IMR-90 (cell line): ENCODE results near the gene EZR. TPM values are rescaled to one million over a fixed set of nuclear protein-coding genes. Genes with fewer than 3 reads are reported as not detected.

Experiments
- ATAC-seq: fragments of 200-7000 bp; cut with Tn5 transposase; 2 replicates; pipeline ENCODE4 v1.9.1; 2020; ENCODE audit warnings: low read depth, mild to moderate bottlenecking, moderate library complexity
- BruUV-seq: library from RNA; stranded (reverse); fragments of 400-500 nt; replicated peaks from 2 replicates; lab custom pipeline; 2021; lab: Mats Ljungman, UMichigan
- CTCF ChIA-PET: fragments of 300-600 bp; formaldehyde crosslinking; extraction: SDS; loops from one replicate; lab custom pipeline; 2021; ENCODE audit warnings: antibody characterized with exemption; lab: Yijun Ruan, JAX
- POLR2A ChIA-PET: fragments of 300-600 bp; sonication (Branson Sonifier 250); formaldehyde crosslinking; loops from one replicate; lab custom pipeline; 2022; ENCODE audit warnings: antibody characterized with exemption; ENCODE audit not compliant: unreplicated experiment; lab: Charles Lee
- DNase-seq: peaks from one replicate; pipeline ENCODE4 v3.0.0; 2013
- H2AFZ ChIP-seq: replicated peaks from 2 replicates; pipeline ENCODE3; 2013; ENCODE audit warnings: low read length, mild to moderate bottlenecking; ENCODE audit not compliant: poor library complexity
- H2AK5ac ChIP-seq: 2 replicates; pipeline ENCODE4 v1.6.1; 2013; ENCODE audit warnings: low read depth, low read length, inconsistent platforms
- H2AK9ac ChIP-seq: replicated peaks from 2 replicates; pipeline ENCODE3; 2013; ENCODE audit warnings: mild to moderate bottlenecking, low read depth, low read length, moderate library complexity; ENCODE audit not compliant: poor library complexity
- H2BK120ac ChIP-seq: 2 replicates; pipeline ENCODE4 v1.6.1; 2013; ENCODE audit warnings: low read depth, low read length, inconsistent platforms
- H2BK15ac ChIP-seq: 3 replicates; pipeline ENCODE4 v1.6.1; 2013; ENCODE audit warnings: low read depth, low read length, inconsistent platforms
- H2BK20ac ChIP-seq: 2 replicates; pipeline ENCODE4 v1.6.1; 2013; ENCODE audit warnings: low read depth, mild to moderate bottlenecking, inconsistent platforms, low read length, moderate library complexity
- H2BK5ac ChIP-seq: 2 replicates; pipeline ENCODE4 v1.6.1; 2013; ENCODE audit warnings: mild to moderate bottlenecking, low read depth, low read length, inconsistent platforms; ENCODE audit not compliant: poor library complexity, severe bottlenecking
- H3K14ac ChIP-seq: replicated peaks from 2 replicates; pipeline ENCODE4 v1.6.1; 2013; ENCODE audit warnings: low read depth, low read length, inconsistent platforms
- H3K18ac ChIP-seq: 2 replicates; pipeline ENCODE4 v1.6.1; 2013; ENCODE audit warnings: low read depth, low read length, control low read depth
- H3K23ac ChIP-seq: 2 replicates; pipeline ENCODE4 v1.6.1; 2013; ENCODE audit warnings: low read depth, low read length, inconsistent platforms
- H3K27ac ChIP-seq: 2 replicates; pipeline ENCODE4 v1.5.1; 2013; ENCODE audit warnings: mild to moderate bottlenecking, control low read depth, low read length; ENCODE audit not compliant: insufficient read depth
- H3K27me3 ChIP-seq: 2 replicates; pipeline ENCODE4 v1.6.1; 2013; ENCODE audit warnings: low read length; ENCODE audit not compliant: control insufficient read depth, insufficient read depth
- H3K36me3 ChIP-seq: 2 replicates; pipeline ENCODE4 v1.6.1; 2013; ENCODE audit warnings: low read length, mixed read lengths; ENCODE audit not compliant: control insufficient read depth, insufficient read depth
- H3K4ac ChIP-seq: 2 replicates; pipeline ENCODE4 v1.6.1; 2013; ENCODE audit warnings: low read depth, low read length, inconsistent platforms
- H3K4me1 ChIP-seq: 2 replicates; pipeline ENCODE4 v1.6.1; 2013; ENCODE audit warnings: low read length, mixed read lengths; ENCODE audit not compliant: control insufficient read depth, insufficient read depth
- H3K4me2 ChIP-seq: 2 replicates; pipeline ENCODE4 v1.6.1; 2013; ENCODE audit warnings: low read depth, mild to moderate bottlenecking, control low read depth, low read length, moderate library complexity
- H3K4me3 ChIP-seq: 2 replicates; pipeline ENCODE4 v1.5.1; 2013; ENCODE audit warnings: low read depth, mild to moderate bottlenecking, control low read depth, low read length, moderate library complexity; ENCODE audit not compliant: insufficient read depth
- H3K56ac ChIP-seq: 2 replicates; pipeline ENCODE4 v1.6.1; 2013; ENCODE audit warnings: low read length, inconsistent platforms; ENCODE audit not compliant: insufficient read depth; ENCODE audit errors: extremely low read depth
- H3K79me1 ChIP-seq, 2 experiments: 2 replicates each; pipeline ENCODE4 v1.6.1; 2013; ENCODE audit warnings: low read length in 2 of 2, inconsistent platforms in 1 of 2, low read depth in 1 of 2
- H3K9ac ChIP-seq: 2 replicates; pipeline ENCODE4 v1.6.1; 2013; ENCODE audit warnings: low read depth, low read length, control low read depth
- H3K9me1 ChIP-seq: 2 replicates; pipeline ENCODE4 v1.6.1; 2013; ENCODE audit warnings: low read length, inconsistent platforms; ENCODE audit not compliant: insufficient read depth
- H3K9me3 ChIP-seq: 2 replicates; pipeline ENCODE4 v1.6.1; 2013; ENCODE audit warnings: low read length; ENCODE audit not compliant: control insufficient read depth, insufficient read depth
- H4K20me1 ChIP-seq: 2 replicates; pipeline ENCODE4 v1.6.1; 2013; ENCODE audit warnings: low read length, inconsistent platforms; ENCODE audit not compliant: insufficient read depth
- H4K5ac ChIP-seq: 2 replicates; pipeline ENCODE4 v1.6.1; 2013; ENCODE audit warnings: mild to moderate bottlenecking, low read depth, low read length, control low read depth
- H4K8ac ChIP-seq, 2 experiments: 2 replicates each; pipeline ENCODE4 v1.6.1; 2013; ENCODE audit warnings: low read depth in 2 of 2, low read length in 2 of 2, control low read depth in 1 of 2, inconsistent platforms in 1 of 2
- H4K91ac ChIP-seq: 2 replicates; pipeline ENCODE4 v1.6.1; 2013; ENCODE audit warnings: low read depth, low read length, inconsistent platforms; ENCODE audit not compliant: insufficient read depth
- BHLHE40 ChIP-seq: fragments of 150-350 bp; IDR thresholded peaks from 2 replicates; pipeline ENCODE4 v1.6.1; 2016; ENCODE audit warnings: mild to moderate bottlenecking, low read depth, low read length
- CEBPB ChIP-seq: IDR thresholded peaks from 2 replicates; pipeline ENCODE4 v1.6.1; 2012; ENCODE audit warnings: low read depth, low read length, improper control_type of control experiment
- CHD1 ChIP-seq: IDR thresholded peaks from 2 replicates; pipeline ENCODE4 v1.6.1; 2012; ENCODE audit warnings: low read depth, low read length, improper control_type of control experiment
- CTCF ChIP-seq: conservative IDR thresholded peaks from 2 replicates; pipeline ENCODE4 v1.5.1; 2012; ENCODE audit warnings: mild to moderate bottlenecking, low read depth, low read length, improper control_type of control experiment
- ELK1 ChIP-seq: fragments of 150-350 bp; IDR thresholded peaks from 2 replicates; pipeline ENCODE4 v1.6.1; 2016; ENCODE audit warnings: low read depth, mild to moderate bottlenecking, low read length, moderate library complexity, borderline replicate concordance
- FOS ChIP-seq: fragments of 150-350 bp; IDR thresholded peaks from 2 replicates; pipeline ENCODE4 v1.6.1; 2016; ENCODE audit warnings: low read depth, low read length
- MAFK ChIP-seq: IDR thresholded peaks from 2 replicates; pipeline ENCODE4 v1.6.1; 2012; ENCODE audit warnings: low read depth, low read length, improper control_type of control experiment
- MAZ ChIP-seq: IDR thresholded peaks from 2 replicates; pipeline ENCODE4 v1.6.1; 2012; ENCODE audit warnings: low read depth, mild to moderate bottlenecking, low read length, improper control_type of control experiment, moderate library complexity, borderline replicate concordance
- MXI1 ChIP-seq: IDR thresholded peaks from 2 replicates; pipeline ENCODE4 v1.6.1; 2012; ENCODE audit warnings: low read depth, mild to moderate bottlenecking, low read length, moderate library complexity, borderline replicate concordance
- NFE2L2 ChIP-seq: fragments of 150-350 bp; IDR thresholded peaks from 2 replicates; pipeline ENCODE4 v1.6.1; 2016; ENCODE audit warnings: low read depth, mild to moderate bottlenecking, low read length
- POLR2A ChIP-seq: IDR thresholded peaks from 2 replicates; pipeline ENCODE4 v1.6.1; 2012; ENCODE audit warnings: mild to moderate bottlenecking, low read depth, low read length
- RAD21 ChIP-seq: IDR thresholded peaks from 2 replicates; pipeline ENCODE4 v1.6.1; 2012; ENCODE audit warnings: low read length, improper control_type of control experiment
- RFX5 ChIP-seq: IDR thresholded peaks from 2 replicates; pipeline ENCODE4 v1.8.0; 2012; ENCODE audit warnings: low read depth, mild to moderate bottlenecking, low read length, moderate library complexity
- SMC3 ChIP-seq: fragments of 150-350 bp; IDR thresholded peaks from 2 replicates; pipeline ENCODE4 v1.6.1; 2016; ENCODE audit warnings: low read depth, mild to moderate bottlenecking, antibody characterized with exemption, low read length, moderate library complexity
- USF2 ChIP-seq: fragments of 150-350 bp; IDR thresholded peaks from 2 replicates; pipeline ENCODE4 v1.6.1; 2017; ENCODE audit warnings: mild to moderate bottlenecking, antibody characterized with exemption, low read length, low read depth
- WGBS, 2 experiments: methylation state at CpG; one replicate each; pipeline versions ENCODE4 v1.1.5 to v1.1.7; 2013; ENCODE audit warnings: missing lambda C conversion rate in 2 of 2; ENCODE audit not compliant: insufficient read length in 1 of 2; ENCODE audit errors: extremely low coverage in 2 of 2; 5-methylcytosine and 5-hydroxymethylcytosine counted together
- dilution Hi-C: fragments of 300-500 bp; cut with HindIII; formaldehyde crosslinking; loops from one replicate; pipeline ENCODE4 v1.14.3; 2018; ENCODE audit warnings: low sequenced_read_pairs; ENCODE audit not compliant: unreplicated experiment
- in situ Hi-C: fragments of 300-500 bp; cut with MboI; formaldehyde crosslinking; loops from 3 replicates; pipeline ENCODE4 v1.14.3; 2019; ENCODE audit warnings: low sequenced_read_pairs, inconsistent platforms, mixed read lengths
- intact Hi-C: fragments of 100-400 bp; cut with micrococcal nuclease; formaldehyde crosslinking; loops from 2 replicates; pipeline ENCODE4 v1.10.0; 2022
- polyA plus RNA-seq, 3 experiments: library from polyadenylated mRNA; depleted of rRNA; stranded (reverse); fragments of >200 nt; gene quantifications; 2 replicates each; pipeline ENCODE4 v1.2.3, GENCODE V29; 2012; ENCODE audit warnings: low replicate concordance in 1 of 3
- total RNA-seq: library from RNA; depleted of rRNA; stranded (reverse); fragments of >200 nt; gene quantifications from 2 replicates; pipeline ENCODE4 v1.2.3, GENCODE V29; 2012

Gene EZR
- total and polyA plus RNA-seq, 2 of the 4 experiments (the other 2 are of a cell fraction): 83.8 to 145 TPM

GRCh38 chr6:158860279-158860865, 41.2 kb upstream of the EZR start:
- no peak overlapping the region for H2BK15ac ChIP-seq
- POLR2A ChIA-PET: no interaction called here
- no peak overlapping the region for H3K27ac ChIP-seq
- peaks cover 10% of the 10 kb centered on the region for H3K9me1 ChIP-seq
- H3K79me1 ChIP-seq: no peaks in the 10 kb centered on the region
- H2BK20ac ChIP-seq: no peak overlapping the region
- no peak overlapping the region for H2BK120ac ChIP-seq
- CTCF ChIA-PET: no interaction called here
- H3K4me3 ChIP-seq: no peak overlapping the region
- no peaks in the 10 kb centered on the region for H4K20me1 ChIP-seq
- H4K5ac ChIP-seq: no peak overlapping the region
- in situ Hi-C loops (no loop called here), intact Hi-C loops (no loop called here), dilution Hi-C loops (no loop called here)
- H3K23ac ChIP-seq: no peak overlapping the region
- no peak overlapping the region for H4K8ac ChIP-seq
- H3K27me3 ChIP-seq: no peaks in the 10 kb centered on the region
- H3K9ac ChIP-seq: no peak overlapping the region
- peaks cover 10% of the 10 kb centered on the region for H3K4me1 ChIP-seq
- H3K56ac ChIP-seq: no peak overlapping the region
- H2AFZ ChIP-seq: no peak overlapping the region
- no TSS peak for BruUV-seq
- H2BK5ac ChIP-seq: no peak overlapping the region
- H2AK5ac ChIP-seq: no peak overlapping the region
- no peak overlapping the region; the same call in 1 of the 2 replicates for H4K91ac ChIP-seq
- no peaks in the 10 kb centered on the region for H3K9me3 ChIP-seq
- H2AK9ac ChIP-seq: no peak overlapping the region
- H3K14ac ChIP-seq: no peak overlapping the region
- DNase-seq (no peak), ATAC-seq (no peak)
- 50% methylated on average over 2 of the region's 6 CpGs; no CpG with 5 or more reads in 1 of the 2 experiments for WGBS, 2 experiments
- H3K18ac ChIP-seq: no peak overlapping the region
- H3K4me2 ChIP-seq: no peak overlapping the region
- no peaks in the 10 kb centered on the region for H3K36me3 ChIP-seq
- H3K4ac ChIP-seq: no peak overlapping the region; the same call in 1 of the 2 replicates
- TF ChIP-seq FOS (no peak), MAFK (no peak), RFX5 (no peak), CTCF (no peak), MAZ (no peak), RAD21 (no peak), CEBPB (no peak), NFE2L2 (no peak), CHD1 (no peak), SMC3 (no peak), USF2 (no peak), BHLHE40 (no peak), ELK1 (no peak), POLR2A (no peak), MXI1 (no peak)
